Stomach (tissue), 9 donors: ENCODE data around the gene NFIC. TPM values are rescaled to one million over a fixed set of nuclear protein-coding genes. Genes with fewer than 3 reads are reported as not detected.

ENCODE experiments used
- DNase-seq, 2 donors: peaks; one replicate each; pipeline versions ENCODE4 v3.0.0 to v3.0.0-alpha.2; 2013 to 2019
- H3K27ac ChIP-seq, 5 donors: fragments of 200-600 bp in 4 of 5; sonication (generic) in 4 of 5; one replicate each; pipeline ENCODE4 v1.5.1; 2013 to 2019; ENCODE audit warnings: mild to moderate bottlenecking in 1 of 5, moderate library complexity in 1 of 5
- H3K27me3 ChIP-seq, 3 donors: fragments of 200-600 bp; sonication (generic); one replicate each; pipeline ENCODE4 v1.5.1; 2017 to 2019; ENCODE audit warnings: mixed run types in 1 of 3
- H3K36me3 ChIP-seq, 4 donors: fragments of 200-600 bp; sonication (generic); 1 replicate in 3 of 4; 2 replicates in 1 of 4; pipeline ENCODE4 v1.5.1; 2016 to 2019
- H3K4me1 ChIP-seq, 4 donors: fragments of 200-600 bp; sonication (generic); one replicate each; pipeline ENCODE4 v1.5.1; 2016 to 2019
- H3K4me3 ChIP-seq, 4 donors: fragments of 200-600 bp; sonication (generic) in 3 of 4; one replicate each; pipeline ENCODE4 v1.5.1; 2016 to 2019; ENCODE audit warnings: mild to moderate bottlenecking in 1 of 4
- H3K9me3 ChIP-seq, 4 donors: fragments of 200-600 bp; sonication (generic); one replicate each; pipeline ENCODE4 v1.5.1; 2016 to 2019
- EP300 ChIP-seq: sonication (generic); formaldehyde crosslinking; IDR thresholded peaks from one replicate; pipeline ENCODE4 v1.6.1; 2017; ENCODE audit warnings: antibody characterized with exemption
- POLR2A ChIP-seq, 4 donors: fragments of 450-650 bp; IDR thresholded peaks; one replicate each; pipeline ENCODE4 v1.6.1; 2016; ENCODE audit warnings: antibody characterized with exemption in 4 of 4, control low read depth in 2 of 4, mild to moderate bottlenecking in 1 of 4, moderate library complexity in 1 of 4
- POLR2AphosphoS5 ChIP-seq, 3 donors: sonication (generic); formaldehyde crosslinking; IDR thresholded peaks; one replicate each; pipeline ENCODE4 v1.6.1; 2016; ENCODE audit warnings: antibody characterized with exemption in 3 of 3
- WGBS, 5 donors: extraction: QIAGEN DNeasy Blood & Tissue Kit in 3 of 5; methylation state at CpG; one replicate each; pipeline versions ENCODE4 v1.1.5 to v1.1.7; 2013 to 2018; 5-methylcytosine and 5-hydroxymethylcytosine counted together
- intact Hi-C: fragments of 100-400 bp; cut with DNase I; formaldehyde crosslinking; loops from one replicate; pipeline ENCODE4 v1.15.1; 2023; ENCODE audit warnings: low total_unique reads
- polyA plus RNA-seq, 3 donors: library from polyadenylated mRNA; stranded (reverse); fragments of 200-250 nt; gene quantifications; one replicate each; pipeline ENCODE4 v1.2.3, GENCODE V29; 2013
- total RNA-seq, 5 donors: library from RNA; depleted of rRNA; stranded (reverse); fragments of >200 nt; gene quantifications; one replicate each; pipeline versions ENCODE4 v1.1.0 to v1.2.3, GENCODE V29; 2014 to 2016
- TF ChIP-seq, protein P1 (sequence below), 7 experiments: fragments of 450-650 bp in 4 of 7; fragments of 200-600 bp in 3 of 7; sonication (generic) in 3 of 7; IDR thresholded peaks; one replicate each; pipeline ENCODE4 v1.5.1; 2016 to 2019; ENCODE audit warnings: antibody characterized with exemption in 7 of 7, control low read depth in 2 of 7, mild to moderate bottlenecking in 1 of 7
- donor health status: healthy with polysubstance abuse.
- donor health status: Bipolar disorder and iron deficiency.
- donor health status: healthy.

The NFIC gene
- total and polyA plus RNA-seq, 8 donors, result 16.7 to 251 (median 47.8) TPM

DNA sequence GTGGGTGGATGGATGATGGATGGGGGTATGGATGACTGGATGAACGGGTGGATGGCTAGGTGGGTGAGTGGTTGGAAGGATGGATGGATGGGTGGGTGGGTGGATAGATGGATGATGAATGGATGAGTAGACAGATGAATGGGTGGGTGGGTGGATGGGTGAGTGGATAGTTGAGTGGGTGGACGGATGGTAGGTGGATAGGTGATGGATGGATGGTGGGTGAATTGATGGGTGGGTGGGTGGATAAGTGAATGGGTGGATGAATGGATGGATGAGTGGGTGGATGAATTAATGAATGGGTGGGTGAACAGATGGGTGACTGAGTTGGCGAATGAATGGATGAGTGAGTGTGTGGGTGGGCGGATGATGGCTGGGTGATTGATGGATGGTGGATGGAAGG is 109.1 kb downstream of the NFIC start:
- intact Hi-C loops, result no loop called here
- WGBS, 5 donors, result 84 to 92% (median 89%) methylated on average over 4 of the region's 4 CpGs

DNA sequence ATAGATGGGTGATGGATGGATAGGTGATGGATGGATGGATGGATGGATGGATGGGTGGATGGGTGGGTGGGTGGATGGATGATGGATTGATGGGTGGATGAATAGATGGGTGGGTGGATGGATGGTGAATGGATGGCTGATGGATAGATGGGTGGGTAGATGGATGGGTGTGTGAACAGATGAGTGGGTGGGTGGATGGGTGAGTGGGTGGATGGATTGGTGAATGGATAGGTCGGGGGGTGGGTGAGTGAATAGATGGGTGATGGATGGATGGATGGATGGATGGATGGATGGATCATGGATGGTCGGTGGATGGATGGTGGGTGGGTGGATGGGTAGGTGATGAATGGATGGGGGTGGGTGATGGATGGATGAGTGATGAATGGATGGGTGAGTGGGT is 110.4 kb downstream of the NFIC start:
- TF ChIP-seq POLR2A (IDR thresholded peaks at IDR 0.05) (no peak), EP300 (no peak)
- TF ChIP-seq, protein P1, sequence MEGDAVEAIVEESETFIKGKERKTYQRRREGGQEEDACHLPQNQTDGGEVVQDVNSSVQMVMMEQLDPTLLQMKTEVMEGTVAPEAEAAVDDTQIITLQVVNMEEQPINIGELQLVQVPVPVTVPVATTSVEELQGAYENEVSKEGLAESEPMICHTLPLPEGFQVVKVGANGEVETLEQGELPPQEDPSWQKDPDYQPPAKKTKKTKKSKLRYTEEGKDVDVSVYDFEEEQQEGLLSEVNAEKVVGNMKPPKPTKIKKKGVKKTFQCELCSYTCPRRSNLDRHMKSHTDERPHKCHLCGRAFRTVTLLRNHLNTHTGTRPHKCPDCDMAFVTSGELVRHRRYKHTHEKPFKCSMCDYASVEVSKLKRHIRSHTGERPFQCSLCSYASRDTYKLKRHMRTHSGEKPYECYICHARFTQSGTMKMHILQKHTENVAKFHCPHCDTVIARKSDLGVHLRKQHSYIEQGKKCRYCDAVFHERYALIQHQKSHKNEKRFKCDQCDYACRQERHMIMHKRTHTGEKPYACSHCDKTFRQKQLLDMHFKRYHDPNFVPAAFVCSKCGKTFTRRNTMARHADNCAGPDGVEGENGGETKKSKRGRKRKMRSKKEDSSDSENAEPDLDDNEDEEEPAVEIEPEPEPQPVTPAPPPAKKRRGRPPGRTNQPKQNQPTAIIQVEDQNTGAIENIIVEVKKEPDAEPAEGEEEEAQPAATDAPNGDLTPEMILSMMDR (IDR thresholded peaks at IDR 0.05), result no peak

More for the DNA sequence above, 109.1 kb downstream of the NFIC start:
- Histone ChIP-seq H3K27ac (no peak overlapping the region), H3K36me3 (peaks cover 0 to 8% (median 0%) of the 10 kb centered on the region in 4 donors), H3K4me1 (peaks cover 10 to 57% (median 42%) of the 10 kb centered on the region in 4 donors), H3K9me3 (no peaks in the 10 kb centered on the region), H3K4me3 (no peak overlapping the region), H3K27me3 (peaks cover 0 to 21% (median 0%) of the 10 kb centered on the region in 3 donors)
- TF ChIP-seq POLR2A (IDR thresholded peaks at IDR 0.05) (no peak), POLR2AphosphoS5 (IDR thresholded peaks at IDR 0.05) (no peak), EP300 (no peak)
- TF ChIP-seq, protein P1 (IDR thresholded peaks at IDR 0.05), result no peak
- DNase-seq, result no peak

DNA sequence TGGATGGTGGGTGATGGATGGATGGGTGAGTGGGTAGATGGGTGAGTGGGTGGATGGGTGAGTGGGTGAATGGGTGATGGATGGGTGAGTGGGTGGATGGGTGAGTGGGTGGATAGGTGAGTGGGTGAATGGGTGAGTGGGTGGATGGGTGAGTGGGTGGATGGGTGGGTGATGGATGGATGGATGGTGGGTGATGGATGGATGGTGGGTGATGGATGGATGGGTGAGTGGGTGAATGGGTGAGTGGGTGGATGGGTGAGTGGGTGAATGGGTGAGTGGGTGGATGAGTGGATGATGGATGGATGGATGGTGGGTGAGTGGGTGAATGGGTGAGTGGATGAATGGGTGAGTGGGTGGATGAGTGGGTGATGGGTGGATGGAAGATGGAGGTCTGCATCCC is 111.1 kb downstream of the NFIC start:
- H3K27ac ChIP-seq, result no peak overlapping the region
- DNase-seq, result no peak
- H3K4me1 ChIP-seq, result peaks cover 9 to 67% (median 50%) of the 10 kb centered on the region in 4 donors
- no peak overlapping the region for H3K4me3 ChIP-seq
- intact Hi-C loops, result no loop called here
- peaks cover 0 to 42% (median 5%) of the 10 kb centered on the region in 3 donors for H3K27me3 ChIP-seq
- H3K36me3 ChIP-seq, result peaks cover 0 to 8% (median 0%) of the 10 kb centered on the region in 4 donors
- TF ChIP-seq POLR2AphosphoS5 (IDR thresholded peaks at IDR 0.05) (no peak), EP300 (no peak), POLR2A (IDR thresholded peaks at IDR 0.05) (no peak)
- TF ChIP-seq, protein P1 (IDR thresholded peaks at IDR 0.05), result no peak
- no peaks in the 10 kb centered on the region for H3K9me3 ChIP-seq

More for the DNA sequence above, 110.4 kb downstream of the NFIC start:
- Histone ChIP-seq H3K4me3 (no peak overlapping the region), H3K36me3 (peaks cover 0 to 8% (median 0%) of the 10 kb centered on the region in 4 donors), H3K27ac (no peak overlapping the region), H3K27me3 (peaks cover 0 to 35% (median 4%) of the 10 kb centered on the region in 3 donors), H3K4me1 (peaks cover 10 to 67% (median 51%) of the 10 kb centered on the region in 4 donors), H3K9me3 (no peaks in the 10 kb centered on the region)
- no peak for DNase-seq
- 60 to 89% (median 88%) methylated on average over 2 of the region's 2 CpGs for WGBS, 5 donors
- intact Hi-C loops, result no loop called here

DNA sequence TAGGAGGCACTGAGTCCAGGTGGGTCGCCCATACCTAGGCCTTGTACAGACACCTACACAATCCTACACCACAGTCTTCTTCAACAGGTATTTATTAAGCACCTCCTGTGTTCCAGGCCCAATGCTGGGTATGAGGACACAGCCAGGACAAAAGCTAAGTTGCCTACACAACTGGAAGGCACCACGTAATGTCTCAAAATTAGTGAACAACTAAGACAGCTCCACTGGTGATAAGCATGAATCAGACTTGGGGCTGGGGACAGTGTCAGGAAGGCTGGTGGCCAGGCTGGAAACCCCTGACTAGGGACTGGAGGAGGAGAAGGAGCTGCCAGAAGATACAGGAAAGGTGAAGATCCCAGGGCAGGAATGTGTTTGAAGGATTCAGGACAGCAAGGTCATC is 111.6 kb downstream of the NFIC start:
- Histone ChIP-seq H3K4me1 (peaks cover 7 to 63% (median 47%) of the 10 kb centered on the region in 4 donors), H3K27ac (peak overlapping the region in 1 of 5 donors; percentile 83), H3K4me3 (no peak overlapping the region), H3K9me3 (no peaks in the 10 kb centered on the region), H3K27me3 (peaks cover 0 to 46% (median 10%) of the 10 kb centered on the region in 3 donors), H3K36me3 (peaks cover 0 to 8% (median 0%) of the 10 kb centered on the region in 4 donors)
- 75 to 98% (median 92%) methylated on average over 2 of the region's 2 CpGs for WGBS, 5 donors
- intact Hi-C loops, result no loop called here
- DNase-seq, result no peak
- TF ChIP-seq POLR2A (IDR thresholded peaks at IDR 0.05) (no peak), POLR2AphosphoS5 (IDR thresholded peaks at IDR 0.05) (no peak), EP300 (no peak)
- TF ChIP-seq, protein P1 (IDR thresholded peaks at IDR 0.05), result no peak
